PC-9 (cell line): Measurements from ENCODE around the gene AQP12A.

ENCODE experiments used
- CTCF ChIP-seq: fragments of 200-600 bp; sonication (generic); conservative IDR thresholded peaks from 2 replicates; pipeline ENCODE4 v1.6.1; 2017; ENCODE audit warnings: mixed run types, antibody characterized with exemption, mild to moderate bottlenecking, moderate library complexity
- EZH2 ChIP-seq: fragments of 200-600 bp; sonication (generic); IDR thresholded peaks from 2 replicates; pipeline ENCODE4 v1.8.0; 2017; ENCODE audit warnings: antibody characterized with exemption, low read depth

GRCh38 chr2:240646900-240647502 is 44.7 kb upstream of the AQP12A start:
- TF ChIP-seq CTCF: no peak
- TF ChIP-seq EZH2: no peak
